A549 (cell line): ENCODE data around the gene DOCK1.

Experiments used
- EP300 ChIP-seq, 2 experiments: fragments of >200 bp; sonication (Bioruptor Twin); formaldehyde crosslinking; IDR thresholded peaks; 2 replicates in 1 of 2; 3 replicates in 1 of 2; pipeline ENCODE4 v1.6.1; 2016 to 2017
- RFX5 ChIP-seq: fragments of 450-650 bp; IDR thresholded peaks from 2 replicates; pipeline ENCODE4 v1.7.1; 2014; ENCODE audit warnings: antibody characterized with exemption, mild to moderate bottlenecking, moderate library complexity
- TF ChIP-seq, protein P1 (sequence below): fragments of >200 bp; sonication (Bioruptor Twin); formaldehyde crosslinking; IDR thresholded peaks from 3 replicates; pipeline ENCODE4 v1.5.1; 2016
- TF ChIP-seq, protein P2 (sequence below): fragments of 250-450 bp; sonication (Bioruptor Pico); IDR thresholded peaks from 2 replicates; pipeline ENCODE4 v1.5.0; 2021; ENCODE audit warnings: mild to moderate bottlenecking, moderate library complexity, borderline replicate concordance

DNA sequence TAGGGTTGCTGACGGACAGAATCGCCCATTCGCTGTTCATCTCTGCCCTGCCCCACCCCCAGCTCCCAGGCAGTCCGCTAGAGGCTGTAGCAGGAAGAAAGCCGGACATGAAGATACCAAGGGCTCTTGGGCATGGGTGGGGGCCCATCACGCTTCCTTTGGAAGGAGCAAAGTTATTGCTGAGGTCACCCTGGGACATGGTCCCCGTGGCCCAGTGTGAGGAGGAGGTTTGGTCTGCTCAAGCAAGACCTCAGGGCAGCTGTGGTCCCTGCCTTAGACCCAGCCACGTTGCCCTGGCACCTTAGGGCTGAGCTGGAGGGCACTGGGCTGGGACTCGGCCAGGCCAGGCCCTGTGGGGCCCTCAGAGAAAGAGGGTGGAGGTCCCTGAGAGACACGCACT is 511.8 kb downstream of the DOCK1 start:
- TF ChIP-seq, protein P1, sequence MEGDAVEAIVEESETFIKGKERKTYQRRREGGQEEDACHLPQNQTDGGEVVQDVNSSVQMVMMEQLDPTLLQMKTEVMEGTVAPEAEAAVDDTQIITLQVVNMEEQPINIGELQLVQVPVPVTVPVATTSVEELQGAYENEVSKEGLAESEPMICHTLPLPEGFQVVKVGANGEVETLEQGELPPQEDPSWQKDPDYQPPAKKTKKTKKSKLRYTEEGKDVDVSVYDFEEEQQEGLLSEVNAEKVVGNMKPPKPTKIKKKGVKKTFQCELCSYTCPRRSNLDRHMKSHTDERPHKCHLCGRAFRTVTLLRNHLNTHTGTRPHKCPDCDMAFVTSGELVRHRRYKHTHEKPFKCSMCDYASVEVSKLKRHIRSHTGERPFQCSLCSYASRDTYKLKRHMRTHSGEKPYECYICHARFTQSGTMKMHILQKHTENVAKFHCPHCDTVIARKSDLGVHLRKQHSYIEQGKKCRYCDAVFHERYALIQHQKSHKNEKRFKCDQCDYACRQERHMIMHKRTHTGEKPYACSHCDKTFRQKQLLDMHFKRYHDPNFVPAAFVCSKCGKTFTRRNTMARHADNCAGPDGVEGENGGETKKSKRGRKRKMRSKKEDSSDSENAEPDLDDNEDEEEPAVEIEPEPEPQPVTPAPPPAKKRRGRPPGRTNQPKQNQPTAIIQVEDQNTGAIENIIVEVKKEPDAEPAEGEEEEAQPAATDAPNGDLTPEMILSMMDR = no peak
- TF ChIP-seq EP300 (IDR thresholded peaks at IDR 0.05) = no peak
- TF ChIP-seq, protein P2, sequence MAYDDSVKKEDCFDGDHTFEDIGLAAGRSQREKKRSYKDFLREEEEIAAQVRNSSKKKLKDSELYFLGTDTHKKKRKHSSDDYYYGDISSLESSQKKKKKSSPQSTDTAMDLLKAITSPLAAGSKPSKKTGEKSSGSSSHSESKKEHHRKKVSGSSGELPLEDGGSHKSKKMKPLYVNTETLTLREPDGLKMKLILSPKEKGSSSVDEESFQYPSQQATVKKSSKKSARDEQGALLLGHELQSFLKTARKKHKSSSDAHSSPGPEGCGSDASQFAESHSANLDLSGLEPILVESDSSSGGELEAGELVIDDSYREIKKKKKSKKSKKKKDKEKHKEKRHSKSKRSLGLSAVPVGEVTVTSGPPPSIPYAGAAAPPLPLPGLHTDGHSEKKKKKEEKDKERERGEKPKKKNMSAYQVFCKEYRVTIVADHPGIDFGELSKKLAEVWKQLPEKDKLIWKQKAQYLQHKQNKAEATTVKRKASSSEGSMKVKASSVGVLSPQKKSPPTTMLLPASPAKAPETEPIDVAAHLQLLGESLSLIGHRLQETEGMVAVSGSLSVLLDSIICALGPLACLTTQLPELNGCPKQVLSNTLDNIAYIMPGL (CRISPR knock-in tag) = no peak
- TF ChIP-seq RFX5 = no peak
